Testis (tissue), 2 donors: ENCODE data around the gene UBE2O.

Experiments used
- POLR2A ChIP-seq: fragments of 450-650 bp; IDR thresholded peaks from one replicate; pipeline ENCODE4 v1.6.1; 2017; ENCODE audit warnings: antibody characterized with exemption, mild to moderate bottlenecking, moderate library complexity
- TF ChIP-seq, protein P1 (sequence below), 3 experiments: fragments of 450-650 bp in 2 of 3; fragments of 200-600 bp in 1 of 3; sonication (generic) in 1 of 3; IDR thresholded peaks; one replicate each; pipeline ENCODE4 v1.5.1; 2016 to 2019; ENCODE audit warnings: antibody characterized with exemption in 3 of 3, mild to moderate bottlenecking in 2 of 3, moderate library complexity in 1 of 3

- TF ChIP-seq, protein P1, sequence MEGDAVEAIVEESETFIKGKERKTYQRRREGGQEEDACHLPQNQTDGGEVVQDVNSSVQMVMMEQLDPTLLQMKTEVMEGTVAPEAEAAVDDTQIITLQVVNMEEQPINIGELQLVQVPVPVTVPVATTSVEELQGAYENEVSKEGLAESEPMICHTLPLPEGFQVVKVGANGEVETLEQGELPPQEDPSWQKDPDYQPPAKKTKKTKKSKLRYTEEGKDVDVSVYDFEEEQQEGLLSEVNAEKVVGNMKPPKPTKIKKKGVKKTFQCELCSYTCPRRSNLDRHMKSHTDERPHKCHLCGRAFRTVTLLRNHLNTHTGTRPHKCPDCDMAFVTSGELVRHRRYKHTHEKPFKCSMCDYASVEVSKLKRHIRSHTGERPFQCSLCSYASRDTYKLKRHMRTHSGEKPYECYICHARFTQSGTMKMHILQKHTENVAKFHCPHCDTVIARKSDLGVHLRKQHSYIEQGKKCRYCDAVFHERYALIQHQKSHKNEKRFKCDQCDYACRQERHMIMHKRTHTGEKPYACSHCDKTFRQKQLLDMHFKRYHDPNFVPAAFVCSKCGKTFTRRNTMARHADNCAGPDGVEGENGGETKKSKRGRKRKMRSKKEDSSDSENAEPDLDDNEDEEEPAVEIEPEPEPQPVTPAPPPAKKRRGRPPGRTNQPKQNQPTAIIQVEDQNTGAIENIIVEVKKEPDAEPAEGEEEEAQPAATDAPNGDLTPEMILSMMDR (IDR thresholded peaks at IDR 0.05), result no peak
- no peak for TF ChIP-seq POLR2A
Observed at GRCh38 chr17:76422406-76422805, 30.5 kb downstream of the UBE2O start.
